Loucy (cell line): ENCODE measurements around the gene CAMTA1.
"Not testable (repeated sequence)": the region's sequence is repeated elsewhere in the genome, so short reads cannot be mapped to it uniquely, and the experiment has no call there.

Experiments used
- H2AFZ ChIP-seq: fragments of 200-600 bp; sonication (generic); 2 replicates; pipeline ENCODE4 v1.6.0; 2016; ENCODE audit warnings: antibody characterized with exemption, mild to moderate bottlenecking, low read length, moderate library complexity
- H3F3A ChIP-seq: fragments of 200-600 bp; 2 replicates; pipeline ENCODE4 v1.6.0; 2016; ENCODE audit warnings: antibody characterized with exemption, low read depth, mild to moderate bottlenecking
- H3K27me3 ChIP-seq: fragments of 200-600 bp; sonication (generic); 2 replicates; pipeline ENCODE4 v1.6.1; 2014; ENCODE audit warnings: low read length, mild to moderate bottlenecking; ENCODE audit not compliant: insufficient read depth, poor library complexity, severe bottlenecking
- H3K36me3 ChIP-seq: fragments of 200-600 bp; sonication (generic); 2 replicates; pipeline ENCODE4 v1.6.1; 2016; ENCODE audit warnings: low read length; ENCODE audit not compliant: insufficient read depth
- H3K4me1 ChIP-seq: fragments of 200-600 bp; sonication (generic); 2 replicates; pipeline ENCODE4 v1.5.1; 2014; ENCODE audit warnings: low read length, mild to moderate bottlenecking; ENCODE audit not compliant: insufficient read depth, poor library complexity, severe bottlenecking
- H3K4me2 ChIP-seq: fragments of 200-600 bp; sonication (generic); 2 replicates; pipeline ENCODE4 v1.6.0; 2014; ENCODE audit warnings: antibody characterized with exemption, low read length, low read depth, mild to moderate bottlenecking; ENCODE audit not compliant: poor library complexity, severe bottlenecking
- H3K4me3 ChIP-seq: fragments of 200-600 bp; sonication (generic); 2 replicates; pipeline ENCODE4 v1.5.1; 2014; ENCODE audit warnings: low read length, mild to moderate bottlenecking, mixed read lengths; ENCODE audit not compliant: poor library complexity, severe bottlenecking
- H3K79me2 ChIP-seq: fragments of 200-600 bp; sonication (generic); 2 replicates; pipeline ENCODE4 v1.6.1; 2014; ENCODE audit warnings: low read length; ENCODE audit not compliant: insufficient read depth
- H3K9ac ChIP-seq: fragments of 200-600 bp; sonication (generic); 2 replicates; pipeline ENCODE4 v1.6.0; 2014; ENCODE audit warnings: mild to moderate bottlenecking, low read depth, low read length, moderate library complexity; ENCODE audit not compliant: poor library complexity, severe bottlenecking
- H3K9me2 ChIP-seq: fragments of 200-600 bp; sonication (generic); replicated peaks from 2 replicates; pipeline ENCODE4 v1.6.1; 2016; ENCODE audit warnings: low read depth, low read length, mixed read lengths
- H3K9me3 ChIP-seq: fragments of 200-600 bp; sonication (generic); 2 replicates; pipeline ENCODE4 v1.6.1; 2014; ENCODE audit warnings: mild to moderate bottlenecking, antibody characterized with exemption, low read length, low read depth; ENCODE audit not compliant: insufficient read depth
- H4K20me1 ChIP-seq: fragments of 200-600 bp; sonication (generic); 2 replicates; pipeline ENCODE4 v1.6.0; 2014; ENCODE audit warnings: antibody characterized with exemption, low read length, mild to moderate bottlenecking; ENCODE audit not compliant: insufficient read depth, poor library complexity, severe bottlenecking
- EZH2phosphoT487 ChIP-seq: fragments of 200-600 bp; IDR thresholded peaks from 2 replicates; pipeline ENCODE4 v1.6.1; 2018; ENCODE audit warnings: antibody characterized with exemption, mild to moderate bottlenecking, moderate library complexity, borderline replicate concordance
- TF ChIP-seq, protein P1 (sequence below): fragments of 200-600 bp; sonication (generic); conservative IDR thresholded peaks from 2 replicates; pipeline ENCODE4 v1.5.1; 2014; ENCODE audit warnings: mild to moderate bottlenecking, antibody characterized with exemption, low read length

Gene CAMTA1

DNA sequence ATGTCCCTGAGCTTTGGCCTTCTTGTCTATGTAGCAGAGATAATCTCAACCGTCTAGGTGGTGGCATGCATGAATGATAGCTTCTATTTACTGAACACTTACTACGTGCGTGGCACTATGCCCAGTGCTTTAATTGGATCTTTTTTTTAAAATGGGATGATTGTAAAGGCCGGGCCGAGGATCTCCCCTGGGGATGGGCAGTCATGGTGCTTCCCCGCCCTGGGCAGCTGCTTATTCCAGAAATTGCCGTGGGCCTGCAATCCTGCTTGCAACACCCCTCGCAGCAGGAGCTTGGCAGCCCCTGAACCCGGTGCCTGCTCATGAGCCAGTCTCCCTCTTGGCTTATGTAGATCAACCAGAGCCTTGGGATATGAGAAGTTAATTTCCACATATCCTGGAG, 360.7 kb downstream of the CAMTA1 start:
- TF ChIP-seq, protein P1, sequence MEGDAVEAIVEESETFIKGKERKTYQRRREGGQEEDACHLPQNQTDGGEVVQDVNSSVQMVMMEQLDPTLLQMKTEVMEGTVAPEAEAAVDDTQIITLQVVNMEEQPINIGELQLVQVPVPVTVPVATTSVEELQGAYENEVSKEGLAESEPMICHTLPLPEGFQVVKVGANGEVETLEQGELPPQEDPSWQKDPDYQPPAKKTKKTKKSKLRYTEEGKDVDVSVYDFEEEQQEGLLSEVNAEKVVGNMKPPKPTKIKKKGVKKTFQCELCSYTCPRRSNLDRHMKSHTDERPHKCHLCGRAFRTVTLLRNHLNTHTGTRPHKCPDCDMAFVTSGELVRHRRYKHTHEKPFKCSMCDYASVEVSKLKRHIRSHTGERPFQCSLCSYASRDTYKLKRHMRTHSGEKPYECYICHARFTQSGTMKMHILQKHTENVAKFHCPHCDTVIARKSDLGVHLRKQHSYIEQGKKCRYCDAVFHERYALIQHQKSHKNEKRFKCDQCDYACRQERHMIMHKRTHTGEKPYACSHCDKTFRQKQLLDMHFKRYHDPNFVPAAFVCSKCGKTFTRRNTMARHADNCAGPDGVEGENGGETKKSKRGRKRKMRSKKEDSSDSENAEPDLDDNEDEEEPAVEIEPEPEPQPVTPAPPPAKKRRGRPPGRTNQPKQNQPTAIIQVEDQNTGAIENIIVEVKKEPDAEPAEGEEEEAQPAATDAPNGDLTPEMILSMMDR: no peak
- TF ChIP-seq EZH2phosphoT487: no peak
- Histone ChIP-seq H3K4me1 (peaks cover 12% of the 10 kb centered on the region), H3K9me2 (no peaks in the 10 kb centered on the region), H3K79me2 (no peaks in the 10 kb centered on the region), H3K36me3 (no peaks in the 10 kb centered on the region), H3K27me3 (no peaks in the 10 kb centered on the region), H2AFZ (no peak overlapping the region), H3K4me2 (no peak overlapping the region), H3K9me3 (no peaks in the 10 kb centered on the region), H4K20me1 (no peaks in the 10 kb centered on the region), H3K9ac (no peak overlapping the region), H3K4me3 (no peak overlapping the region), H3F3A (no peaks in the 10 kb centered on the region)

DNA sequence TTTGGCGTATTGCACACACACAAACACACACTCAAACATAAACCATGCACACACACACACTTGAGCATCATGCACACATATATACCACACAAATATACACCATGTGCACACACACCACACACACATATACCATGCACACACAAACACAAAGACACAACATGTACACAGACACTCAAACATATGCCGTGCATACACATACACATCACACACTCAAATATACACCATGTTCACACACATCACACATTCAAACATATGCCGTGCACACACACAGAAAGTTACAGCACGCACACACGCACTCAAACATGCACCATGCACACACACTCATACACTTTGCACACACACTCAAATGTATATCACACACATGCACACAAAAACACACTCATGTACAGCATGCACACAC, 361.5 kb downstream of the CAMTA1 start:
- Histone ChIP-seq H3K4me3 (no peak overlapping the region), H3K4me1 (peaks cover 18% of the 10 kb centered on the region), H3F3A (no peaks in the 10 kb centered on the region), H3K4me2 (no peak overlapping the region), H3K79me2 (no peaks in the 10 kb centered on the region), H3K36me3 (no peaks in the 10 kb centered on the region), H4K20me1 (no peaks in the 10 kb centered on the region), H2AFZ (no peak overlapping the region), H3K9me2 (no peaks in the 10 kb centered on the region), H3K9ac (no peak overlapping the region), H3K27me3 (no peaks in the 10 kb centered on the region), H3K9me3 (no peaks in the 10 kb centered on the region)
- no peak for TF ChIP-seq EZH2phosphoT487
- TF ChIP-seq, protein P1: no peak

DNA sequence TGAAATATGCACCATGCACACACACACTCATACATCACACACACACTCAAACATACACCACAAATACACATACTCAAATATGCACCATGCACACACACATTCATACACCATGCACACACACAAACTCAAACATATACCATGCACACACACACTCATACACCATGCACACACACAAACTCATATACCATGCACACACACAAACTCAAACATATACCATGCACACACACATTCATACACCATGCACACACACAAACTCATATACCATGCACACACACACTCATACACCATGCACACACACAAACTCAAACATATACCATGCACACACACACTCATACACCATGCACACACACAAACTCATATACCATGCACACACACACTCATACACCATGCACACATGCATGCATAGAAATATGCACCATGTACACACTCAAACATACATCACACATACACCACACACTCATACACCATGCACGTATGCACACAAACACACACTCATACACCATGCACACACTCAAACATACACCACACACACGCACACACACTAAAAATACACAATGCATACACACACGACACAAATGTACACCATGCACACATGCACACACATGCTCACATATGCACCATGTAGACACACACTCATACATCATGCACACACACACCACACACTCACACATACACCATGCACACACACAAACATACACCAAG, 362.5 kb downstream of the CAMTA1 start:
- not testable (repeated sequence) for H3K9ac ChIP-seq, H4K20me1 ChIP-seq, H3K9me2 ChIP-seq, H2AFZ ChIP-seq, H3K36me3 ChIP-seq, H3K4me3 ChIP-seq, H3K79me2 ChIP-seq, H3K9me3 ChIP-seq, H3F3A ChIP-seq, H3K4me2 ChIP-seq, H3K27me3 ChIP-seq
- peaks cover 18% of the 10 kb centered on the region for H3K4me1 ChIP-seq
